ENCODE results near the gene USP47.

The USP47 gene

GRCh38 chr11:11865449-11865848 lies 23.7 kb downstream of the USP47 start:
- no peak for ATAC-seq
- TF ChIP-seq PPARA (CRISPR knock-in tag; IDR thresholded peaks at IDR 0.05; ENCODE audit: borderline replicate concordance) (no peak), CREB5 (CRISPR knock-in tag; IDR thresholded peaks at IDR 0.05; ENCODE audit: low read depth) (no peak), ESRRG (CRISPR knock-in tag; IDR thresholded peaks at IDR 0.05) (no peak), ZNF70 (CRISPR knock-in tag; IDR thresholded peaks at IDR 0.05) (no peak), ISL1 (CRISPR knock-in tag; IDR thresholded peaks at IDR 0.05) (no peak), GLIS3 (CRISPR knock-in tag; IDR thresholded peaks at IDR 0.05) (no peak), SNAI2 (CRISPR knock-in tag; IDR thresholded peaks at IDR 0.05) (no peak), CSDC2 (CRISPR knock-in tag; IDR thresholded peaks at IDR 0.05) (no peak)
- TF ChIP-seq, protein P1, sequence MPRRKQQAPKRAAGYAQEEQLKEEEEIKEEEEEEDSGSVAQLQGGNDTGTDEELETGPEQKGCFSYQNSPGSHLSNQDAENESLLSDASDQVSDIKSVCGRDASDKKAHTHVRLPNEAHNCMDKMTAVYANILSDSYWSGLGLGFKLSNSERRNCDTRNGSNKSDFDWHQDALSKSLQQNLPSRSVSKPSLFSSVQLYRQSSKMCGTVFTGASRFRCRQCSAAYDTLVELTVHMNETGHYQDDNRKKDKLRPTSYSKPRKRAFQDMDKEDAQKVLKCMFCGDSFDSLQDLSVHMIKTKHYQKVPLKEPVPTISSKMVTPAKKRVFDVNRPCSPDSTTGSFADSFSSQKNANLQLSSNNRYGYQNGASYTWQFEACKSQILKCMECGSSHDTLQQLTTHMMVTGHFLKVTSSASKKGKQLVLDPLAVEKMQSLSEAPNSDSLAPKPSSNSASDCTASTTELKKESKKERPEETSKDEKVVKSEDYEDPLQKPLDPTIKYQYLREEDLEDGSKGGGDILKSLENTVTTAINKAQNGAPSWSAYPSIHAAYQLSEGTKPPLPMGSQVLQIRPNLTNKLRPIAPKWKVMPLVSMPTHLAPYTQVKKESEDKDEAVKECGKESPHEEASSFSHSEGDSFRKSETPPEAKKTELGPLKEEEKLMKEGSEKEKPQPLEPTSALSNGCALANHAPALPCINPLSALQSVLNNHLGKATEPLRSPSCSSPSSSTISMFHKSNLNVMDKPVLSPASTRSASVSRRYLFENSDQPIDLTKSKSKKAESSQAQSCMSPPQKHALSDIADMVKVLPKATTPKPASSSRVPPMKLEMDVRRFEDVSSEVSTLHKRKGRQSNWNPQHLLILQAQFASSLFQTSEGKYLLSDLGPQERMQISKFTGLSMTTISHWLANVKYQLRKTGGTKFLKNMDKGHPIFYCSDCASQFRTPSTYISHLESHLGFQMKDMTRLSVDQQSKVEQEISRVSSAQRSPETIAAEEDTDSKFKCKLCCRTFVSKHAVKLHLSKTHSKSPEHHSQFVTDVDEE (CRISPR knock-in tag; IDR thresholded peaks at IDR 0.05), result no peak

GRCh38 chr11:11866203-11866602 lies 24.4 kb downstream of the USP47 start:
- ATAC-seq, result no peak
- no peak for TF ChIP-seq ZC3H10 (CRISPR knock-in tag; IDR thresholded peaks at IDR 0.05)
- TF ChIP-seq, protein P2, sequence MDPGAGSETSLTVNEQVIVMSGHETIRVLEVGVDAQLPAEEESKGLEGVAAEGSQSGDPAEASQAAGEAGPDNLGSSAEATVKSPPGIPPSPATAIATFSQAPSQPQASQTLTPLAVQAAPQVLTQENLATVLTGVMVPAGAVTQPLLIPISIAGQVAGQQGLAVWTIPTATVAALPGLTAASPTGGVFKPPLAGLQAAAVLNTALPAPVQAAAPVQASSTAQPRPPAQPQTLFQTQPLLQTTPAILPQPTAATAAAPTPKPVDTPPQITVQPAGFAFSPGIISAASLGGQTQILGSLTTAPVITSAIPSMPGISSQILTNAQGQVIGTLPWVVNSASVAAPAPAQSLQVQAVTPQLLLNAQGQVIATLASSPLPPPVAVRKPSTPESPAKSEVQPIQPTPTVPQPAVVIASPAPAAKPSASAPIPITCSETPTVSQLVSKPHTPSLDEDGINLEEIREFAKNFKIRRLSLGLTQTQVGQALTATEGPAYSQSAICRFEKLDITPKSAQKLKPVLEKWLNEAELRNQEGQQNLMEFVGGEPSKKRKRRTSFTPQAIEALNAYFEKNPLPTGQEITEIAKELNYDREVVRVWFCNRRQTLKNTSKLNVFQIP (CRISPR knock-in tag; IDR thresholded peaks at IDR 0.05; ENCODE audit: borderline replicate concordance, low read depth), result no peak
- no peak for TF ChIP-seq BACH2 (CRISPR knock-in tag; IDR thresholded peaks at IDR 0.05; ENCODE audit: borderline replicate concordance)
- no peak for TF ChIP-seq ISL1 (CRISPR knock-in tag; IDR thresholded peaks at IDR 0.05)
- TF ChIP-seq ZNF8 (CRISPR knock-in tag; IDR thresholded peaks at IDR 0.05), result no peak
- no peak for TF ChIP-seq RARB (CRISPR knock-in tag; IDR thresholded peaks at IDR 0.05)
- TF ChIP-seq TOX (CRISPR knock-in tag; IDR thresholded peaks at IDR 0.05; ENCODE audit: borderline replicate concordance), result no peak
- TF ChIP-seq ESRRG (CRISPR knock-in tag; IDR thresholded peaks at IDR 0.05), result no peak

- no peak for ATAC-seq
- TF ChIP-seq RARB (CRISPR knock-in tag; IDR thresholded peaks at IDR 0.05) (no peak), PPARA (CRISPR knock-in tag; IDR thresholded peaks at IDR 0.05; ENCODE audit: borderline replicate concordance) (no peak), CSDC2 (CRISPR knock-in tag; IDR thresholded peaks at IDR 0.05) (no peak)
These were observed 25.9 kb downstream of the USP47 start for GRCh38 chr11:11867720-11868119.

GRCh38 chr11:11871991-11872401 lies 30.2 kb downstream of the USP47 start:
- TF ChIP-seq SNAI2 (CRISPR knock-in tag; IDR thresholded peaks at IDR 0.05), result no peak
- no peak for TF ChIP-seq CREB5 (CRISPR knock-in tag; IDR thresholded peaks at IDR 0.05; ENCODE audit: low read depth)
- ATAC-seq, result no peak

- no peak for ATAC-seq
- TF ChIP-seq PPARA (CRISPR knock-in tag; IDR thresholded peaks at IDR 0.05; ENCODE audit: borderline replicate concordance) (no peak), OSR1 (CRISPR knock-in tag; IDR thresholded peaks at IDR 0.05) (no peak), CSDC2 (CRISPR knock-in tag; IDR thresholded peaks at IDR 0.05) (no peak), ZC3H10 (CRISPR knock-in tag; IDR thresholded peaks at IDR 0.05) (no peak), RARB (CRISPR knock-in tag; IDR thresholded peaks at IDR 0.05) (no peak), TCF4 (CRISPR knock-in tag; IDR thresholded peaks at IDR 0.05; ENCODE audit: borderline replicate concordance) (no peak), ISL1 (CRISPR knock-in tag; IDR thresholded peaks at IDR 0.05) (no peak), ARNTL (CRISPR knock-in tag; IDR thresholded peaks at IDR 0.05; ENCODE audit: borderline replicate concordance, low read depth) (no peak), SNAI2 (CRISPR knock-in tag; IDR thresholded peaks at IDR 0.05) (no peak), CREB5 (CRISPR knock-in tag; IDR thresholded peaks at IDR 0.05; ENCODE audit: low read depth) (no peak), ZNF565 (CRISPR knock-in tag; conservative IDR thresholded peaks at IDR 0.05; ENCODE audit: low read depth) (no peak), PATZ1 (CRISPR knock-in tag; IDR thresholded peaks at IDR 0.05; ENCODE audit: borderline replicate concordance) (no peak)
- TF ChIP-seq, protein P1 (CRISPR knock-in tag; IDR thresholded peaks at IDR 0.05), result no peak
These were observed 34.7 kb downstream of the USP47 start for GRCh38 chr11:11876458-11876857.

Measured in SK-N-SH treated with all-trans-retinoic acid at 6 μM for 48 hours (cell line).